NCI-H748 (cell line): ENCODE results near the gene ERICH4.

ENCODE experiments used
- DNase-seq: peaks from one replicate; lab custom pipeline; 2025; ENCODE audit not compliant: unreplicated experiment; lab: John Stamatoyannopoulos, UW

ERICH4 gene

DNA sequence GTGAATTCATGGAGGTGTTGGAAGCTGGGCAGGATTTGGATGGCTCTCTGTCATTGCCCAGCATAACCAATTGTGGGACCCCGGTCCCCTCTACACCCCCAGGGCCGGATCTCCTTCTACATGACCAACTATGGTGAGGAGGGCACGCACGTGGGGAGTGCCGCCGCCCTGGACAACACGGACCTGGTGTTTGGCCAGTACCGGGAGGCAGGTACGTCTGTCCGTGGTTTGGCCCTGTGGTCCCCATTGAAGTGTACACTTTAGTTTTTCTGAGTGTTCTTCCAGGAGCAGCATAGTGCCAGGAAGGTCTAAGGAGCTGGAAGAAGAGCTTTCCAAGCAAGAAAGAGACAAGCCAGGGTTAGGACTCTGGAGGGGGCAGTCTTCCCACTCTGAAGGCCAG lies 29.0 kb upstream of the ERICH4 start:
- DNase-seq, result no peak

DNA sequence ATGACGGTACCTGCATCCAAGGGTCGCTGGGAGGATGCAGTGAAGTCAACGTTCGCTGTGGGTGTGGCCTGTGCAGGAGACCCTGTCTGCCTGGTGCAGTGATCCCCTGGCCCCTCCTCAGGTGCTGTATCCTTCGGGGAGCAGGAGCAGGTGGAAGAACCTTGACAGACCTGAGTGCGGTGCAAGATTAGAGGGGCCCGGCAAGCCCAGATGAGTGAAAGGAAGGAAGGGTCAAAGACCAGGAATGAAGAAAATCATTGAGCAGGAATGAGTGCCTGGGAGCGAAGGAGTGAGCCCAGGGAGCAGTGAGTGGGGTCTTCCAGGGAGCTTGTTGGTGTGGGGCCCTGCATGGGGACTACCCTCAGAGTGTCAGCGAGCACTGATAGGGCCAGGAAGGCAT lies 28.5 kb upstream of the ERICH4 start:
- no peak for DNase-seq

DNA sequence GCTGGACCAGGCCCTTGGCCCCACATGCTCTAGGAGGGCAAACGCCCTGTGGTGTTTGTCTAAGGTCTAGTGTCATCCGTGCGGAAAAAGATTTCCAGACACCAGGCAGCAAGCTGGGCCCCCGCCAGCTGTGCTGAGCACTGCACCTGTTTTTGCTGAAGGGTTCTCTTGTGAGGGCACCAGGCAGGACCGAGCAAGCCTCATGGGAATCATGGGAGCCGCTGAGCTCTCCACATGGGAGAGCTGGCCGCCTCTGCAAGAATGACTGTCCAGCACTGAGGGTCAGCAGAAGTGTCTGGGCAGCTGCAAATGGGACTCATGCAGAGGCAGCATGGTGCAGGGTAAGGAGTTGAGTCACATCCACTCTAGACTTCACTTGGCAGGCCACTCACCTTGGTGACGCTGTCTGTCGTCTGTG lies 27.8 kb upstream of the ERICH4 start:
- peak; percentile 49 for DNase-seq

DNA sequence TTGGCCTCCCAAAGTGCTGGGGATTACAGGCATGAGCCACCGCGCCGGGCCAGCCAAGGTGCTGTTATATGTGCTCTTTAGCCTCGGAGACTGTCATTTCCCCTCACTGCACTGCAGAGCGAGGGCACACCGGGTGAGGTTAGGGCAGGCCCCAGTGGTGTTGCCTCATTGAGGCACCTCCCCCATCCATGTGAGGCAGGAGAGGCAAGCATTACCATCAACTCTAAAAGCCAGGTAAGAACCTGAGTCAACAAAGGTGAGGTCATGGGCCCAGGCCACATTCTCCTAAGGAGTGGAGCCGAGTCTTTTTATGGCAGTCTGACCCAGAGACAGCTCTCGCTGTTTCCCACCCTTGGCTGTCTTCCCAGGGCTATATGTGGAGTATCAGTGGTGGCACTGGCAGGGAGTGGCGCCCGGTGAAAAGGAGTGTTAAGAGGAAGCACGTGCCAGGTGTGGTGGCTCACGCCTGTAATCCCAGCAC lies 26.7 kb upstream of the ERICH4 start:
- no peak for DNase-seq

DNA sequence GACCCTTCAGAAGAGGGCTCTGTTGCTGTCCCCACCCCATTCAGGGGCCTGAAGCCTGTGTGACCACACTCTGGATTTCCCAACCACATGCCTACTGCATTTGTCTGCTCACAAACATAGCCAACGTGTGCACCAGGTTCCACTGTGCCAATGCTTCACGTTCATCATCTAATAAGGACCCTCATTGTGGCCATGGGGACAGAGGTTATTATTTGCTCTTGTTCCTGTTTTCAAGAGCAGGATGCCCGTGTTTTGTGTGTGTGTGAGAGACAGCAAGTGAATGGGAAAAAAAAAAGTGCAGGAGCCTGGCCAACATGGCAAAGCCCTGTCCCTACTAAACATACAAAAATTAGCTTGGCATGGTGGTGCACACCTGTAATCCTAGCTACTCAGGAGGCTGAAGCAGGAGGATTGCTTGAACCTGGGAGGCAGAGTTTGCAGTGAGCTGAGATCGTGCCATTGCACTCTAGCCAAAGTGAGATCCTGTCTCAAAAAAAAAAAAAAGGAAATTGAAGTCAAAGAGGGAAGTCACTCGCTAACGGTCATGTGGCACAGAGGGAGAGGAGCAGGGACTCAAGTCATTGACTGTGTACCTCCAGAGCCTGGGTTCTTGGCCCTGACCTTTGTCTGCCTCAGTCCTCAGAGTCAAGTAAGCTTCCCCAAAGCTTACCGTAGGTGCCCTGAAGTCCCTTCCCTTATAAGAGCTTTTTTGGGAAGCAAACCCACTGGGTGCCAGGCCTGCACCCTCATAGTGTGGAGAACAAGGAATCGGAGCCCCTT lies 22.7 kb upstream of the ERICH4 start:
- no peak for DNase-seq

DNA sequence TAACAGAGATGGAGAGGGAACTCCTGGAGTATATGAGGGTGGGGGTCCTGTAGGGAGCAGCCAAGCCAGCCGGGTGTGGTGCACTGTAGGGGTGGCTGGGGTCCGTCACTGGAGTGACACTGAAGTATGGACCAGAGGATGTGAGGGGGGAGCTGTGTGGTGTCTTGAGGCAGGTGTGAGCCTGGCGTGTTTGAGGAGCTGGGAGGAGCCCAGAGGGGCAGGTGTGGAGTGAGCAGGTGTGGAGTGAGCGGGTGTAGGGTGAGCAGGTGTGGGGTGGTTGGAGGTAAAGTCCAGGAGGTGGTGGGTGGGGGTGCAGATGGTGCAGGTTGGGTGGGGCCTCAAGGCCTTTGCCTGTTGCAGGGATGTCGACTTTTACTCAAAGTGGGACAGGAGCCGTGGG lies 21.6 kb upstream of the ERICH4 start:
- DNase-seq, result peak; percentile 94

DNA sequence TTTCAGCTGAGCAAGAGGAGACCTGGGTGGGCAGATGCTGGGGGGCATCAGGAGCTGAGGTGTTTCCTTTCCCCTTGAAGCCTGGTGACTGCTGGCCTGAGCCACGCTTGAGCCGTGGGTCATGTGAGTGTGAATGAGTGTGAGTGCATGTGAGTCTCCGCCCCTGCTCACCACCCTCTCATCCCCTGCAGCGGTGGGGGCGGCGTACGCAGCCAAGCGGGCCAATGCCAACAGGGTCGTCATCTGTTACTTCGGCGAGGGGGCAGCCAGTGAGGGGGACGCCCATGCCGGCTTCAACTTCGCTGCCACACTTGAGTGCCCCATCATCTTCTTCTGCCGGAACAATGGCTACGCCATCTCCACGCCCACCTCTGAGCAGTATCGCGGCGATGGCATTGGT lies 21.0 kb upstream of the ERICH4 start:
- no peak for DNase-seq

DNA sequence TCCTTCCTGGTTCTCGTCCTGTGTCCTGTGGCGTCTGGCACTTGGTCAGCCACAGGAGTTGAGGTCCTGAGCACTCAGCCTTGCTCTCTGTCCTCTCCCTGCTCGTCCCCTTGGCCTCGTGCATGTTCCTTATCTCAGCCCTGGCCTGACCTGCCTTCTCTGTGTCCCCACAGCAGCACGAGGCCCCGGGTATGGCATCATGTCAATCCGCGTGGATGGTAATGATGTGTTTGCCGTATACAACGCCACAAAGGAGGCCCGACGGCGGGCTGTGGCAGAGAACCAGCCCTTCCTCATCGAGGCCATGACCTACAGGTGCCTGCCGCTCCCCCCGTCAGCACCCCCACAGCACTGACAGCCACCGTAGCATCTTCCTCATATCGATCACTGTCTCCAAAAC lies 20.5 kb upstream of the ERICH4 start:
- no peak for DNase-seq

DNA sequence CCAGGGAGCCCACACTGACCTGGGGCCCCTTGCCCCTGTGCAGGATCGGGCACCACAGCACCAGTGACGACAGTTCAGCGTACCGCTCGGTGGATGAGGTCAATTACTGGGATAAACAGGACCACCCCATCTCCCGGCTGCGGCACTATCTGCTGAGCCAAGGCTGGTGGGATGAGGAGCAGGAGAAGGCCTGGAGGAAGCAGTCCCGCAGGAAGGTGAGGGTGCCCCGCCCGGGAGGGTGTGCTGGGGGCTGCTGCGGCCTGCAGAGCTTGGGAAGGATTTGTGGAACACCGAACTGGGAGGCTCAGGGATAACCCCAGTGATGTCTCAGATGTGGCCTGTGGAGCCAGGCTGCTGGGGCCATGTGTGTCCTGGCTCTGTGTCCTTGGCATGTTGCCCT lies 20.0 kb upstream of the ERICH4 start:
- no peak for DNase-seq

DNA sequence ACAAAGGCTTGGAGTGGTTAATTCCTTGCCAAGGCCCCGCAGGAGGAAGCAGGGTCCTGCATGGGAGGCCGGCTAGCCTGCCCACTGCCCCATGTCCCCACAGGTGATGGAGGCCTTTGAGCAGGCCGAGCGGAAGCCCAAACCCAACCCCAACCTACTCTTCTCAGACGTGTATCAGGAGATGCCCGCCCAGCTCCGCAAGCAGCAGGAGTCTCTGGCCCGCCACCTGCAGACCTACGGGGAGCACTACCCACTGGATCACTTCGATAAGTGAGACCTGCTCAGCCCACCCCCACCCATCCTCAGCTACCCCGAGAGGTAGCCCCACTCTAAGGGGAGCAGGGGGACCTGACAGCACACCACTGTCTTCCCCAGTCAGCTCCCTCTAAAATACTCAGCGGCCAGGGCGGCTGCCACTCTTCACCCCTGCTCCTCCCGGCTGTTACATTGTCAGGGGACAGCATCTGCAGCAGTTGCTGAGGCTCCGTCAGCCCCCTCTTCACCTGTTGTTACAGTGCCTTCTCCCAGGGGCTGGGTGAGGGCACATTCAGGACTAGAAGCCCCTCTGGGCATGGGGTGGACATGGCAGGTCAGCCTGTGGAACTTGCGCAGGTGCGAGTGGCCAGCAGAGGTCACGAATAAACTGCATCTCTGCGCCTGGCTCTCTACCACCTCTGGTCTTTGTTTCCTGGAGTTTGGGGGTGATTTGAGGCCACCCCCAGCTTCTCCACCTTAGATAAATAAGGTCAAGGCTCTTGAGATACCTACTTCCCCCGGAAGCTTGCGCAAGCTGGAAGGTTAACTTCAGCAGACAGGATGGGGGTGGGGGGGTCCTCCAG lies 18.4 kb upstream of the ERICH4 start:
- DNase-seq, result no peak

DNA sequence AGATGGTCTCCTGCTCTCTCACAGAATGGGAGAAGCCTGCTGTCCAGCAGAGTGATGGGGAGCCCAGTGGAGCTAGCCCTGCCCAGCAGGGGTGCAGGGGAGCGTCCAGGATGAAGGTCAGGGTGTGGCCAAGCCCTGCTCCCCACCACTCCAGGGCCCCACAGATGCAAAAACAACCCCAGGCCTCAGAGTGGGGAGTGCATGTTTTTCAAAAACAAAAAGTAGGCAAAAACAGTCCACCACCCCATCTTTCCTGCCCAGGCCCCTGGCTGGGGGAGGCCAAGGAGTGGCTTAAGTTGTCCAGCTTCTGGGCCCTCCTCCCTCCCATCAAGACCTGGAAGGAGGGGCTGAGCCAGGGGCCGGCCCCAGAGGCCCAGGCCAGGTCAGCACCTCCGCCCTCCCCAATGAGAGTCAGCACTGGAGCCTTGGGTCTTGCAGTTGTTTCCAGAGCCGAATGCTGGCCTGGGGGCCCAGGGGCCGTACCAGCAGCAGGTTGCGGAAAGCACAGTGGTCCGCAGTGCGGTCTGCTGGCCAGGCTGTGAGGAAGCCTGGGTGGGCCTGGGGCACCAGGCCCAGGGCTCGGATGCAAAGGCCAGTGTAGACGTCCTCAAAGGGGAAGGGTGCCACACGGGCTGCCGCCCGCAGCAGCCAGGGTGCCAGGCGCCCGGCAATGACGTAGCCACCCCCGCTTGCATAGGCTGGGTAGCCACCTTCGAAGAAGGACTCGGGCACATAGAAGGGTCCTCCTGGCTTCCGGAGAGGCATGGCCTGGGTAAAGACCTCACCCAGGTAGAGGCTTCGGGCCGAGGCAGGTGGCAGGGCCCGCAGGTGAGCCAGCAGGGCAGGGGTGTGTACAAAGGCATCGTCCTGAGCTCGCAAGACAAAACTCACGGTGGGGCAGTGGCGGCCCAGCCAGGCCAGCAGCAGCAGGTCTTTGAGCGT lies 17.5 kb upstream of the ERICH4 start:
- DNase-seq, result no peak

DNA sequence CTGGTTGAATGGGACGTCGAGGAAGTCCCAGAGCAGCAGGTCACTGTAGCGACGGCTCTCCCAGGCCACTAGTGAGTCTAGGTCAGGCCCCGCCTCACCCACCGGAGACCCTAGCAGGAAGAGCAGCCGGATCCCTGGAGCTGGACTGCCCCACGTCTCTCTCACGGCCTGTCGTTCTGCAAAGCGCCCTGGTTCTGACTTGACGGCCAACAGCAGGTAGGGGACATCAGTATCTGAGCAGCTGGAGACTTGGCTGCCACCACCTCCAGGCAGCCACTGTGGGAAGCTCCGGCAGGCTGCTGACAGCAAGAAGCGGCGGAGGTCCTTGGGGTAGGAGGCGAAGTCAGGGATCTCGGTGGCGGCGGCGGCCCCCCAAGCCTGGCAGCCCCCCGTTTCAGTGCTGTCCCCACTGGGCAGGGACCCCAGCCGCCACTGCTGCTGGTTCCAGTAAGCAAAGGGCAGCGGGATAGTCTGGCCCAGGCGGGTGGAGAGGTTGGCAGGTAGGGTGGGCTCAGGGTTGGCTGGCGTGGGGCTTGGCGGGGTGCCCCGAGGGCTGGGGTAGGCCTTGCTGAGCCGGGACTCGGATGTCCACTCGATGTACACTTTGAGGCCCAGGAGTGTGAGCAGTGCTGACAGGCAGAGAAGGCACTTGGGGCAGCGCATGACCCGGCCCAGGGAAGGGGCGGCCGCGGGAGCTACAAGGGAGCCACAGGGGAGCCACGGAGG lies 16.7 kb upstream of the ERICH4 start:
- DNase-seq, result no peak

DNA sequence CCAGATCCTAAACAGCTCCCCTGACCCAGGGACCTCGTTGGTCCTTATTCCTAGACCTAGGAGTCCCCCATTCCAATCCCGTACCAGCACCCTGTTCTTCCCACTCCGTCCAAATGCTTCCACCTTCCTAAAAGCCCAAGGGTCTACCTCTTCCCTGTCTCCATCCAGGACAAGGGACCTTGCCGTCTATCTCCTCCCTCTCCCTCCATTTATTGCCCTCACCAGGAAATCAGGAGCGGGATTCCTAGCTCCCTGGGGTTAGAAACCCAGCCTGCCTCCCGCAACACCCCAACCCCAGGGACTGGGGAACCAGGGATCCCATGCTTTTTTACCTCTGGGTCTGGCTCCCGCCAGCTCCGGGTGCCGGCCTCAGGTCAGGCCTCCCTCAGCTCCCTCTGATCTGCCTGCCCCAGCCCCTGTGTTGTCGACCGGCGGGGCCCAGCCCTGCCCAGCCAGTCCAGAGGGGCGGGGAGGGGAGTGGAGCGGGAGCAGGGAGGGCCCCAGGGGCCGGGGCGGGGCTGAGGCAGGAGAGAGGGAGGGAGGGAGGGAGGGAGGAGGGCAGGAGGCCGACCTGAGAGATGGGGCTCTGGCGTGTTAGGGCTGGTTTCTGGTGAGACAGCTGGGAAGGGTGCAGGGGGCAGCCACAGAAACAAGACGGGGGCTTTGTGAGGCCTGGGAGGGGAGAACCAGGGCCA lies 15.9 kb upstream of the ERICH4 start, which contains the start of gene B3GNT8:
B3GNT8 (minus strand) TSS at position 423 of the 695 bp plus-strand sequence. CDS start 596 bp downstream, outside the sequence.
- peak; percentile 70 for DNase-seq

DNA sequence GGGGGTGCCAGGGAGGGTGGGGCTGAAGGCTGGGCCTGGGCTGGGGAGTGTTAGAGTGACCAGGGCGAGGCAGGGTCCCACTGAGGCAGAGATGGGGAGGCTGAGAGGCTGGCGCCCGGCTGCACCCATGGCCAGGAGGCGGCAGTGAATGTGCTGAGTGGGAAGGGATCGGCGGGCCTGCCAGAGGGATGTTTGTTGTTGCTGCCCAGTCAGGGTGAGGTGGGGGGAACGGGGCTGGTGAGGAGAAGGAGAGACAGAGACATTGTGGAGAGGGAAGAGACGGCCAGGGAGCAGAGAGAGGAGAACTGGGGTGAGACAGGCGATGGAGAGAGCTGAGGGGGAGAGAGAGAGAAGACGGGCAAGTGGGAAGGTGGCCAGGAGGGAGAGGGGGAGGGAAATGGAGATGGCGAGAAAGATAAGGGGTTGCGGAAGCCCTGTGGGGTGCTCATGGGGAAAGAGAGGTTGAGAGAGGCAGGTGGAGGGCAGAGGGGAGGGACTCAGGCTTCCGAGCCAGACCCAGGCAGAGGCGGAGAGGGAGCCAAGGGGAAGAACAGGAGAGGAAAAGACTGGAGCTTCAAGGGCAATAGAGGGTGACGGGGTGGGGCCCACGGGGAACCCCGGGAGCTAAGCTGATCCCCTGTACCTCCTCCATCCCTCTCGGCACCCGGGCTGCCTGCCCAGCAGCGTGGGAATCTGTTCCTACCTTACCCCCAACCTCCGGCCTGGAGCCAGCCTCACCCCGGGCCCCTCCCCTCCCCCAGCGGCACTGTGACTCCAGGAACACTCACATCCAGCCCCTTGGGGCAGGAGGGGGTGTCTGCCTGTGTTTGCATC lies 15.1 kb upstream of the ERICH4 start:
- no peak for DNase-seq

DNA sequence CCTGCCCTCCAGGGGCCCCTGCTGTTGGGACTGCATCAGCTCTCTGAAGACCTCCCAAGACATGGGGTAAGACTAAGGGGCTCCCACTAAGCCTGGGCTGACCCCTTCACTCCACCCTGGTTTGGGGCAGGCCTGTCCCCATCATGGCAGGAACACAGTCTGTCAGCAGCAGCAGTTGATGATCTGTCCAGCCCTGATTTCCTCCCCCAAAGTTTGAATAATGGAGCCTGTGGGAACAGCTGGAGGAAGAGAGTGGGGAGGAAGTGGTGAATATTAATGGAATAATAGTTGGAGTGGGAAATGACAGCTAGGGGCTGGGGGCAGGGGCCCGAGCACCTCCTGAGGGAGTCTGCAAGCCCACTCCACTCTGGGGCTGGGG lies 14.5 kb upstream of the ERICH4 start:
- no peak for DNase-seq

DNA sequence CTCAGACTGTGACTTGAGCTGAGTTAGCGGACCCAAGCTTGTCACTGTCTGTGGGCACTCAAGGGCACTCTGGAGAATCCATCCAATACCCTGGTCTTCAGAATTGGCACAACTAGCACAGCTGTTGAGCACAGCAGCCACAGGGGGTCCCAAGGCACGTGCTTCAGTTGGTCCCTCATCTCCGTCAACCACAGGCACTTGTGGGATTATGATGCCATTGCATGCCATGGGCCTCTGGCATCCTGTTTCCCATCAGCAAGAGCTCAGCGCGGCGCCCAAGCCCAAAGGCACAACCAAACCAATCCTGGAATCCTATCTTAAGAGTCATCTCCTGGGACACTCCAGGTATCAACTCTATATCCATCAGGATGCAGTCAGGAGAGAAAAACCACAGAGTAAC lies 12.0 kb upstream of the ERICH4 start:
- DNase-seq, result no peak

DNA sequence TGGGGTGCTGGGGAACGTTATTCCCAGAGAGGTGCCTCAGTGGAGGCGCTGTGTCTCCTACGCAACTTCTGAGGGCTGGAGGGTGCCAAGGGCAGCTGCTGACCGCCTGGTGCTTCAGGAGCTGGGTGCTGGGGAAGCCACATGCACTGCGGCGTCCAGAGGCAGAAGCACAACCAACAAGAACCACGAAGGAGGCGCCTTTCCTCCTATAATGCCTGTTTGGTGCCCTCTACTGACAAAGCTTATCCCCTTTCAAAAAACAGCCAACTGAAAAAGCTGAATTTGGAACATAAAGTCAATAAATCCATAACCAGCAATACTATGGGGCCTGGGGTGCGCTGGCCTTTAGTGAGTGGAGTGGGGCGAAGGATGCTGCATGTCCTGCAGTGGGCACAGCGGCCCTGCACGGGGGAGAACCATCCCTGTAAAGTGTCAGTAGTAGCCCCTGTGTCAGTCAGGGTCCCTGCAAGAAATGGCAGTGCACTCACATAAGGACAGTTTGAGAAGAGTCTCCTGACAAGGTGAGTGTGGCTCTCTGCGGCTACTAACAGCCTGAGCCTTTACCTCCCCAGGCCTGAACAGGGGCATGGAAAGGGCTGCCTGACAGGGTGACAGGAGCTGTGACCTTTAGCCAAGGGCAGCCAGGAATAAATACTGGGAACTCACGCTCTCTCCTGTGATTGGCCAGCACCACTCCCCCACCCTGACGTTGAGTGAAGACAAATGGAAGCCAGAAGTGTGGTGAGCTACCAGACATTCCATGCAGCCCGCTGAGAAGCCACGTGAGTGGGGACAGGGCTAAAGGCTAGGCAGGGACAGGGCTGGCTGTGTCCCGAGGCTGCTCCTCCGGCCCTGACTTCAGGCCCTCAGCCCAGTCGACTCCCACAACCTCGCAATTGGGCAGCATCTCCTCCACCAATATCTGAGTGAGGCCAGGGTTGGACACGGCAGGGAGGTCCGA lies 11.2 kb upstream of the ERICH4 start:
- no peak for DNase-seq

DNA sequence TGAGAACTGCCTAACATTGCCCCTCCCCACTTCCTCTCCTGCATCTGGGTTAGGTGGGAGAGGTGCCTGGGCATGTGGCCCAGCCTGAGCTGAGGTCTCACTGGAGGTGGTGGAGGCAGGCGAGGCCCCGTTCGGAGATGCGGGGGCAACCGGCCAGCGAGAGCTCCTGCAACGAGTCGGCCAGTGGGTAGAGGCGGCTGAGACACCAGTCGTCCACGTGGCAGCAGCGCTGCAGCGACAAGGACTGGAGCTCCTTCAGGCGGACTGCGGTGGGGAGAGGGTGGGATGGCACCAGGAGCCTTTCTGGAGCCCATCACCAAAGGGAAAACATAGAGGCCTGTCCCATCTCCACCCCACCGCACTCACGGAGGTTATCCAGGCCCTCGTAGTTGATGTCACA lies 9.8 kb upstream of the ERICH4 start:
- DNase-seq, result no peak
